ENCODE measurements around the gene EFCAB6.

Gene EFCAB6

GRCh38 chr22:43497956-43498855 is 313.9 kb downstream of the EFCAB6 start:
- DNase-seq, result no peak

- DNase-seq, result no peak
These were observed 318.8 kb downstream of the EFCAB6 start for GRCh38 chr22:43493297-43493696.

DNA sequence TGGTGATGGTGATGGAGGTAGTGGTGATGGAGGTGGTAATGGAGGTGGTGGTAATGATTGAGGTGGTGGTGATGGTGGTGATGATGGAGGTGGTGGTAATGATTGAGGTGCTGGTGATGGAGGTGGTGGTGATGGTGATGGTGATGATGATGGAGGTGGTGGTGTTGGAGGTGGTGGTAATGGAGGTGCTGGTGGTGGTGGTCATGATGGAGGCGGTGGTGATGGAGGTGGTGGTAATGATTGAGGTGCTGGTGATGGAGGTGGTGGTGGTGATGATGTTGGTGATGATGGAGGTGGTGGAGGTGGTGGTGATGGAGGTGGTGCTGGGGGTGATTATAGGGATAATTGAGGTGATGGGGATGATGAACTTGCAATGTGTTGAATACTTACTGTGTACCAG is 320.4 kb downstream of the EFCAB6 start:
- DNase-seq, result no peak

GRCh38 chr22:43491177-43491576 is 320.9 kb downstream of the EFCAB6 start:
- no peak for DNase-seq

DNA sequence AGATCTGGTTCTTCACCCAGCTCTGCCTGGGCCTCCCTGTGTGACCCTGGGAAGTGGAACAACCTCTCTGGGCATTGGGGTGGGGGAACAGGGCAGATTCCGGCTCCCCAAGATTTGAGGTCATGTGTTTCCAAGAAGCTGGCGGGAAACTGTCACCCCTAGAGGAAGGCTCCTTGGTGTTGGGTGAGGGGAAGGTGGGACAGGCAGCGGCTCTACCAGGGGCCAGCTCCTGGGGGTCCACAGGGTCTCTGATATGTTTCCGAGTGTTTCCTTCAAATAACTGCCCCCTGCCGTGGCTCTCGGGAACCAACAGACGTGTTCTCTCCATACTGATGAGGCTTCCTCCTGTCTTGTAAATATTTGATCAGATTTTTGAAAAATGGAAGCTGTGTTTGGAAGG is 321.8 kb downstream of the EFCAB6 start:
- no peak for DNase-seq

DNA sequence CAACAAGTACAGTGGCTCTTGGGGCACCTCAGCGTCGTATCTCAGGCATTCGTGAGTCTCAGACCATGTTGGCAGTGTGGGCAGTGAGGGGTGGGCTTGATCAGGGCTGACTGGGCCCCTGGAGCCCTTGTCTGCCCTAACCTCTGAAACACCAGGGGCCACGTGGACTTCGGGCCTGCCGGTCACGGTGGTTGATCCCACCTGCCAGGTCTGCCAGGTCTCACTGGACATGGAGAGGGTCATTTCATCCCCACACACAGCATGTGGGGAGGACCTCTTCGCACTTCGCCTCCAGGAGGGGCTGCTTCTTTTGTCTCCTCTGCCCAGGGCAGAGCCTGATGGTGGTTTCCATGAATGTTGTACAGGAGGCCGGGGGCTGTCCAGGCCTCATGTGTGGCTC is 323.2 kb downstream of the EFCAB6 start:
- DNase-seq, result no peak

- no peak for DNase-seq
These were observed 323.9 kb downstream of the EFCAB6 start for GRCh38 chr22:43488031-43488866.

DNA sequence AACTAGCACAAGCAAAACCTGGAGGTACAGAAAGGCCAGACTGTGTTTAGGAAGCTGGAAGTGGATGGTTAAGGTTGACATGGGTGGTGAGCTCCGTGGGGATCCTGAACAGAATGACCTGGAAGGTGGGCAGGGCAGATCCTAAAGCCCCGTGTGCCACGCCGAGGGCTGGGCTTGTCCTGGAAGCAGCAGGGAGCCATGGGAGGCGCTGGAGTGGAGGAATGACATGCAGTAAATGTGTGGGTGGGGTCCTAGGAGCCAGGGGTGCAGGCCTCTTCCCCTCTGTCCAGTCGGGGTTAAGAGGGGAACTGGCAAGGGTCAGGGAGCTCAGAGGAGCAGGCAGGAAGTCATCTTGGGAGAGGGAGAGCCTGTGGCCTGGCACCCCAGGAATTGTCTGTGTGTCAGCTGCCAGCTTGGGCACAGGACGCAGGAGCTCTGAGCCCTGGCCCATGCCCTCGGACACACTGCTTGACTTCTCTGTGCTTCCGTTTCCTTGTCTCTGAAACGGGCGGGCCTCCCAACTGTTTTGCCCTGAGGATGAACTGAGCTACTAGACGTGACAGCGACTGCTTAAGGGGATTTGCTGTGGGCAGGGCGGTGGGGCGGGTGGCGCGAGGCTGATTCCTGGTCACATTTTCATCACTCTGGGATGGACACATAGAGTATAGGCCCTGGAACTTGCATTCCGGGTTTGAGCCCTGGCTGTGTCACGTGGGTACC is 324.6 kb downstream of the EFCAB6 start:
- DNase-seq, result no peak

DNA sequence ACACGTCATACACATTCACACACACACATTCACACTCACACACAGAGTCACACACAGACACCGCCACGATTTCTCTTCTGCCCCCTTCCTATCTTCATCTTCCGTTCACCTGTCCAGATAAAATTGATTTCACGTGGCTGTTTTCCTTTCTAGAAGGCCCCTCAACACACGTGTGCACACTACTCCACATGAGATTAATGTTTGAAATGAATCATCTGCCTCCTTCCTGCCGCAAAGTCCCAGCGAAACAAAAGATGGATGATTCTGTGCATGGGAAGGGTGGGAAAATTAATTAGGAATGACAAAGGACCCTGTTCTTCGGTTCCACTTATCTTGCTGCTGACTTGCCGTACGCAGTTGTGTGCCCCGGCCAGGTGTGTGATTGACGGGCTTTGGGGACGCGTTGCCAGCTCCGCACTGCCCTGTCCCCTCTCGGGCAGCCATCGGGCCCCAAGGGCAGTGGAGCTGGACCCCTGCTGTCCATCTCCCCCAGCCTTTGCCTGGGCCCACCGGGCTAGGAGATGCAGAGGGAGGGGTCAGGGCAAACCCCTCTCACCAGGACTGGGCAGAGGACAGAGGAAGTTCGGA is 326.5 kb downstream of the EFCAB6 start:
- no peak for DNase-seq

- DNase-seq, result no peak
These were observed 327.9 kb downstream of the EFCAB6 start for GRCh38 chr22:43484227-43484626.

GRCh38 chr22:43483669-43484068 is 328.4 kb downstream of the EFCAB6 start:
- DNase-seq, result no peak

DNA sequence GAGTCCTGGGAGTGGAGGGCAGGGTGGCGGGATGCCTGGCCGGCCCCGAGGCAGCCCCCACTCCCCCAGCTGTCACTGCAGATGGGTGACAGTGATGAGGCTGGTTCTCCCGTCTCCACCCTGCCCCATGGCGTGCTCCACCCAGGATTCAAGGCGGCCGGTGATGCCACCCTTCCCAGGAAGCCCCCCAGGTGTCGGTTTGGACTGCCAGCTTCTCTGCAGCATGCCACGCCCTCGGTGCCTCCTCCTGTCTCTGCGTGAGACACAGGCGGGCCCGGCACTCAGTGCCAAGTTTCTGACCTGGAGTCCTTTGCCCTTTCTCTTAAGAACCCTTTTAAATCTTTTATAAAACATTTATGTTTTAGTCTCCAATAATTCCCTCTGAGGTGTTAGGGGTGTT is 328.8 kb downstream of the EFCAB6 start:
- no peak for DNase-seq

DNA sequence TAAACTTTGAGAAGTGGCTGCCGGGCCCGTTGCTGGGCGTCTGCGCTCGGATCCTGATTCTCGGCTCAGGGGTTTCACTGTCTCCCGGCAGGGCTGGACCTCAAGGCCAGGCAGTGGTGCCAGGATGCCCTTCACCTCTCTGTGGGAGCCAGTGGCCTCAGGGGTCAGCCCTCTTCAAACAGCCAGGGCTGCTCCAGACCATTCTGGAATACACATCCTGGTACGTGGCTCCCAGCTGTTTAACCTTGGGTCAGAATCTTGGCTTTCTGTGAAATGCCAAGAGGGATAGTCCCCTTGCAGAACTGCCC is 329.8 kb downstream of the EFCAB6 start:
- no peak for DNase-seq

DNA sequence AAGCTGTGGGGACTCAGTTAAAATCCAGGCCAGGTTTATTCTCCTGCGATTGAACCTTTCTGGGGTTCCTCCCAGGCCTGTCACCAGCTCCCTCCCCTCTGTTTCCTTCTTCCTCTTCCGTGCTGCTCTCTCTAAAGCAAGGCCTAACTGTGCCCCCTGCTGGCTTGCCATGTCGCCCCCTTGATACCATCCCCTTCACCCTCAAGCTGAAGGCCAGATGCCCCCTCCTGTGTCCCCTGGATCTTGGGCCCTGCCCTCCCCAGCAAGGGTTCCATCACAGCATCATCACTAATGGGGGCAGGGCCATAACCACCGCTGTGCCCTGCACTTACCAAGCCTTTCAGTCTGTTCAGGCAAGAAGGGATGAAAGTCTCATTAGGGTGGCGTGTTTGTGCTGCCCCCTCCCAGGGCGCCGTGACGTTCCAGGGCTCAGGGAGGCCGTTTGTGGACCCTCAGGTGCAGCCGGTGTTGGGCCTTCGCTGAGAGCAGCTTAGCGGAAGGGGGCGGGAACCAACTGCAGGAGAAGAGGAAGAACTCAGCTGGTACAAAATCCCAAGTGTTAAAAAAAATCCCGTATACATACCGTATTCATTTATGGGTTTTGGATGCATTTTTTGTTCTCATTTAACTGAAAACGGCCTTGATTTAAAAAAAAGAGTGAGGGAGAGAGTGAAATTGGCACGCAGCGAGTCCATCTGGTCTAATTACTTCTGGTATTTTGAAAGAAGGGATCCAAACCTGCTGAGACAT is 330.4 kb downstream of the EFCAB6 start:
- DNase-seq, result no peak

- no peak for DNase-seq
These were observed 332.1 kb downstream of the EFCAB6 start for GRCh38 chr22:43479962-43480361.

- no peak for DNase-seq
These were observed 332.7 kb downstream of the EFCAB6 start for GRCh38 chr22:43479301-43479950.
